HepG2 (cell line): ENCODE data around the gene SIGMAR1. TPM values are rescaled to one million over a fixed set of nuclear protein-coding genes. Genes with fewer than 3 reads are reported as not detected.

Experiments used
- NAIF1 ChIP-seq: sonication (generic); formaldehyde crosslinking; IDR thresholded peaks from 2 replicates; pipeline ENCODE4 v1.5.0; 2020; ENCODE audit warnings: mild to moderate bottlenecking, missing genetic modification reagents, borderline replicate concordance
- NR2F2 ChIP-seq: IDR thresholded peaks from 2 replicates; pipeline ENCODE4 v1.6.1; 2012; ENCODE audit warnings: low read depth, inconsistent platforms, borderline replicate concordance
- PPARG ChIP-seq: conservative IDR thresholded peaks from 2 replicates; pipeline ENCODE4 v1.6.1; 2016; ENCODE audit warnings: missing biosample characterization, missing genetic modification reagents
- RFXAP ChIP-seq: sonication (generic); formaldehyde crosslinking; IDR thresholded peaks from 2 replicates; pipeline ENCODE4 v1.4.0; 2020; ENCODE audit warnings: missing genetic modification reagents, borderline replicate concordance
- SALL2 ChIP-seq: sonication (generic); formaldehyde crosslinking; IDR thresholded peaks from 2 replicates; pipeline ENCODE4 v1.8.1; 2023; ENCODE audit warnings: mild to moderate bottlenecking, missing genetic modification reagents, inconsistent platforms
- TEAD3 ChIP-seq: optimal IDR thresholded peaks from 2 replicates; pipeline ENCODE3; 2016; ENCODE audit warnings: borderline replicate concordance
- ZNF556 ChIP-seq: sonication (generic); formaldehyde crosslinking; IDR thresholded peaks from 2 replicates; pipeline ENCODE4 v1.4.0; 2020; ENCODE audit warnings: mild to moderate bottlenecking, missing genetic modification reagents, borderline replicate concordance
- ZNF75D ChIP-seq: sonication (generic); formaldehyde crosslinking; IDR thresholded peaks from 2 replicates; pipeline ENCODE4 v1.8.1; 2023; ENCODE audit warnings: missing genetic modification reagents, mild to moderate bottlenecking, borderline replicate concordance
- polyA plus RNA-seq, 8 experiments: library from polyadenylated mRNA; depleted of rRNA in 3 of 8; stranded (reverse) in 7 of 8; unstranded in 1 of 8; fragments of >200 nt; fragmentation: Illumina TruSeq in 4 of 8; extraction: Trizol in 4 of 8; gene quantifications; 2 replicates each; pipeline versions ENCODE4 v1.2.1 to v1.2.3, GENCODE V29; 2011 to 2016; ENCODE audit warnings: low read depth in 4 of 8, missing spikeins in 1 of 8, mixed read lengths in 1 of 8; ENCODE audit not compliant: insufficient read depth in 1 of 8
- total RNA-seq, 5 experiments: library from RNA; depleted of rRNA; stranded (reverse); fragments of >200 nt; fragmentation: Illumina TruSeq; extraction: Trizol; gene quantifications; 2 replicates each; pipeline ENCODE4 v1.2.3, GENCODE V29; 2016; ENCODE audit warnings: low read depth in 1 of 5
- TF ChIP-seq, protein P1 (sequence below): sonication (generic); formaldehyde crosslinking; IDR thresholded peaks from 2 replicates; pipeline ENCODE4 v1.4.0; 2020; ENCODE audit warnings: missing genetic modification reagents, borderline replicate concordance
- TF ChIP-seq, protein P2 (sequence below): sonication (generic); formaldehyde crosslinking; IDR thresholded peaks from 2 replicates; pipeline ENCODE4 v1.5.1; 2020; ENCODE audit warnings: missing genetic modification reagents, mild to moderate bottlenecking, borderline replicate concordance
- TF ChIP-seq, protein P3 (sequence below): IDR thresholded peaks from 2 replicates; pipeline ENCODE4 v1.6.1; 2016; ENCODE audit warnings: mild to moderate bottlenecking
- TF ChIP-seq, protein P4 (sequence below): sonication (generic); formaldehyde crosslinking; IDR thresholded peaks from 2 replicates; pipeline ENCODE4 v1.4.0; 2020; ENCODE audit warnings: mild to moderate bottlenecking, missing genetic modification reagents
- TF ChIP-seq, protein P5 (sequence below): sonication (generic); formaldehyde crosslinking; IDR thresholded peaks from 2 replicates; pipeline ENCODE4 v1.4.0; 2020; ENCODE audit warnings: missing genetic modification reagents
- TF ChIP-seq, protein P6 (sequence below): sonication (generic); formaldehyde crosslinking; IDR thresholded peaks from 2 replicates; pipeline ENCODE4 v1.4.0; 2020; ENCODE audit warnings: missing genetic modification reagents

SIGMAR1 gene
- total and polyA plus RNA-seq, 2 of the 13 experiments (the other 11 are each of a cell fraction or from before 2014, with no cell fraction given), result 38.9 to 60.8 TPM

DNA sequence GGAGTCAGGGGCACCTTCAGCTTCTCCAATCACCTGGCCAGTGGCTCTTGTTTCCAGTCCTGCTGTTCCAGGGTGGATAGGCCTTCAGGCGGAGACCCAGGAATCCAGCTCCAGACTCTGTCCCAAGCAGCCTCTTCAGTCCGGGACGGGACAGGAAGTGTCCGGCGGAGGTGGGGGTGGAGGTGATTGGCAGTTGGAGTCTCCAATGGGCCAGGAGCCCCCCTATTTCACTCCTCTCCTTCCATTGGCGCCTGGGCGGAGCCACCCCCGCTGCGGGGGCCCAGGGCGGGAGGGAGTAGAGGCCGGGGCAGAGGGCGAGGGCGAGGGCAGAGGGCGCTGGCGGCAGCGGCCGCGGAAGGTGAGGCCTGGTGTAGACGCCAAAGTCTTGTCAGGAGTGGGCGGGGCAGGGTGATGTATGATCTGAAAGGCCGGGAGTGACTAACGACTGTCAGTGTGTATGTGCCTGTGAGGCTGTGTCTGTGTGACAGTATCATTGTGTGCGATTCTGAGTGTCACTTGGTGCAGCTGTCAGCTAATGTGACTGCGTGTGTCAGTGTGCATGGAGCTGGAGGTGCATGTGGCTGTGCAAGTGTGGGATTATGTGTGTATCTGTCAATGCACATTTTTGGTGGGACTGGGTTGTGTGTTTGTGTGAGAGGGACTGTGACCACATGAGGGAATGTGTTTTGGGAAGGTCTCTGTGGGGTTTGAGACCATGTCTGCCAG, 14.5 kb upstream of the SIGMAR1 start, which contains the start of gene IL11RA (continued):
- TF ChIP-seq, protein P1, sequence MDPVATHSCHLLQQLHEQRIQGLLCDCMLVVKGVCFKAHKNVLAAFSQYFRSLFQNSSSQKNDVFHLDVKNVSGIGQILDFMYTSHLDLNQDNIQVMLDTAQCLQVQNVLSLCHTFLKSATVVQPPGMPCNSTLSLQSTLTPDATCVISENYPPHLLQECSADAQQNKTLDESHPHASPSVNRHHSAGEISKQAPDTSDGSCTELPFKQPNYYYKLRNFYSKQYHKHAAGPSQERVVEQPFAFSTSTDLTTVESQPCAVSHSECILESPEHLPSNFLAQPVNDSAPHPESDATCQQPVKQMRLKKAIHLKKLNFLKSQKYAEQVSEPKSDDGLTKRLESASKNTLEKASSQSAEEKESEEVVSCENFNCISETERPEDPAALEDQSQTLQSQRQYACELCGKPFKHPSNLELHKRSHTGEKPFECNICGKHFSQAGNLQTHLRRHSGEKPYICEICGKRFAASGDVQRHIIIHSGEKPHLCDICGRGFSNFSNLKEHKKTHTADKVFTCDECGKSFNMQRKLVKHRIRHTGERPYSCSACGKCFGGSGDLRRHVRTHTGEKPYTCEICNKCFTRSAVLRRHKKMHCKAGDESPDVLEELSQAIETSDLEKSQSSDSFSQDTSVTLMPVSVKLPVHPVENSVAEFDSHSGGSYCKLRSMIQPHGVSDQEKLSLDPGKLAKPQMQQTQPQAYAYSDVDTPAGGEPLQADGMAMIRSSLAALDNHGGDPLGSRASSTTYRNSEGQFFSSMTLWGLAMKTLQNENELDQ (CRISPR knock-in tag), result no peak
- peak; percentile 10 for TF ChIP-seq TEAD3 (CRISPR knock-in tag)
- TF ChIP-seq, protein P2, sequence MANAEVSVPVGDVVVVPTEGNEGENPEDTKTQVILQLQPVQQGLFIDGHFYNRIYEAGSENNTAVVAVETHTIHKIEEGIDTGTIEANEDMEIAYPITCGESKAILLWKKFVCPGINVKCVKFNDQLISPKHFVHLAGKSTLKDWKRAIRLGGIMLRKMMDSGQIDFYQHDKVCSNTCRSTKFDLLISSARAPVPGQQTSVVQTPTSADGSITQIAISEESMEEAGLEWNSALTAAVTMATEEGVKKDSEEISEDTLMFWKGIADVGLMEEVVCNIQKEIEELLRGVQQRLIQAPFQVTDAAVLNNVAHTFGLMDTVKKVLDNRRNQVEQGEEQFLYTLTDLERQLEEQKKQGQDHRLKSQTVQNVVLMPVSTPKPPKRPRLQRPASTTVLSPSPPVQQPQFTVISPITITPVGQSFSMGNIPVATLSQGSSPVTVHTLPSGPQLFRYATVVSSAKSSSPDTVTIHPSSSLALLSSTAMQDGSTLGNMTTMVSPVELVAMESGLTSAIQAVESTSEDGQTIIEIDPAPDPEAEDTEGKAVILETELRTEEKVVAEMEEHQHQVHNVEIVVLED, result peak; percentile 59; the same call in 1 of the 2 replicates
- TF ChIP-seq, protein P3, sequence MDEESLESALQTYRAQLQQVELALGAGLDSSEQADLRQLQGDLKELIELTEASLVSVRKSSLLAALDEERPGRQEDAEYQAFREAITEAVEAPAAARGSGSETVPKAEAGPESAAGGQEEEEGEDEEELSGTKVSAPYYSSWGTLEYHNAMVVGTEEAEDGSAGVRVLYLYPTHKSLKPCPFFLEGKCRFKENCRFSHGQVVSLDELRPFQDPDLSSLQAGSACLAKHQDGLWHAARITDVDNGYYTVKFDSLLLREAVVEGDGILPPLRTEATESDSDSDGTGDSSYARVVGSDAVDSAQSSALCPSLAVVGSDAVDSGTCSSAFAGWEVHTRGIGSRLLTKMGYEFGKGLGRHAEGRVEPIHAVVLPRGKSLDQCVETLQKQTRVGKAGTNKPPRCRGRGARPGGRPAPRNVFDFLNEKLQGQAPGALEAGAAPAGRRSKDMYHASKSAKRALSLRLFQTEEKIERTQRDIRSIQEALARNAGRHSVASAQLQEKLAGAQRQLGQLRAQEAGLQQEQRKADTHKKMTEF, result peak; percentile 80
- TF ChIP-seq NR2F2, result peak; percentile 58; the same call in 1 of the 2 replicates
- TF ChIP-seq ZNF75D (CRISPR knock-in tag), result no peak
- TF ChIP-seq SALL2 (CRISPR knock-in tag), result peak; percentile 37; the same call in 1 of the 2 replicates
- TF ChIP-seq, protein P4, sequence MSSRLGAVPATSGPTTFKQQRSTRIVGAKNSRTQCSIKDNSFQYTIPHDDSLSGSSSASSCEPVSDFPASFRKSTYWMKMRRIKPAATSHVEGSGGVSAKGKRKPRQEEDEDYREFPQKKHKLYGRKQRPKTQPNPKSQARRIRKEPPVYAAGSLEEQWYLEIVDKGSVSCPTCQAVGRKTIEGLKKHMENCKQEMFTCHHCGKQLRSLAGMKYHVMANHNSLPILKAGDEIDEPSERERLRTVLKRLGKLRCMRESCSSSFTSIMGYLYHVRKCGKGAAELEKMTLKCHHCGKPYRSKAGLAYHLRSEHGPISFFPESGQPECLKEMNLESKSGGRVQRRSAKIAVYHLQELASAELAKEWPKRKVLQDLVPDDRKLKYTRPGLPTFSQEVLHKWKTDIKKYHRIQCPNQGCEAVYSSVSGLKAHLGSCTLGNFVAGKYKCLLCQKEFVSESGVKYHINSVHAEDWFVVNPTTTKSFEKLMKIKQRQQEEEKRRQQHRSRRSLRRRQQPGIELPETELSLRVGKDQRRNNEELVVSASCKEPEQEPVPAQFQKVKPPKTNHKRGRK (CRISPR knock-in tag), result no peak
- TF ChIP-seq ZNF556, result peak; percentile 32; the same call in 1 of the 2 replicates
- TF ChIP-seq, protein P5, sequence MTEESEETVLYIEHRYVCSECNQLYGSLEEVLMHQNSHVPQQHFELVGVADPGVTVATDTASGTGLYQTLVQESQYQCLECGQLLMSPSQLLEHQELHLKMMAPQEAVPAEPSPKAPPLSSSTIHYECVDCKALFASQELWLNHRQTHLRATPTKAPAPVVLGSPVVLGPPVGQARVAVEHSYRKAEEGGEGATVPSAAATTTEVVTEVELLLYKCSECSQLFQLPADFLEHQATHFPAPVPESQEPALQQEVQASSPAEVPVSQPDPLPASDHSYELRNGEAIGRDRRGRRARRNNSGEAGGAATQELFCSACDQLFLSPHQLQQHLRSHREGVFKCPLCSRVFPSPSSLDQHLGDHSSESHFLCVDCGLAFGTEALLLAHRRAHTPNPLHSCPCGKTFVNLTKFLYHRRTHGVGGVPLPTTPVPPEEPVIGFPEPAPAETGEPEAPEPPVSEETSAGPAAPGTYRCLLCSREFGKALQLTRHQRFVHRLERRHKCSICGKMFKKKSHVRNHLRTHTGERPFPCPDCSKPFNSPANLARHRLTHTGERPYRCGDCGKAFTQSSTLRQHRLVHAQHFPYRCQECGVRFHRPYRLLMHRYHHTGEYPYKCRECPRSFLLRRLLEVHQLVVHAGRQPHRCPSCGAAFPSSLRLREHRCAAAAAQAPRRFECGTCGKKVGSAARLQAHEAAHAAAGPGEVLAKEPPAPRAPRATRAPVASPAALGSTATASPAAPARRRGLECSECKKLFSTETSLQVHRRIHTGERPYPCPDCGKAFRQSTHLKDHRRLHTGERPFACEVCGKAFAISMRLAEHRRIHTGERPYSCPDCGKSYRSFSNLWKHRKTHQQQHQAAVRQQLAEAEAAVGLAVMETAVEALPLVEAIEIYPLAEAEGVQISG, result peak; percentile 71
- peak; percentile 66; the same call in 1 of the 2 replicates for TF ChIP-seq RFXAP (CRISPR knock-in tag)
- TF ChIP-seq, protein P6, sequence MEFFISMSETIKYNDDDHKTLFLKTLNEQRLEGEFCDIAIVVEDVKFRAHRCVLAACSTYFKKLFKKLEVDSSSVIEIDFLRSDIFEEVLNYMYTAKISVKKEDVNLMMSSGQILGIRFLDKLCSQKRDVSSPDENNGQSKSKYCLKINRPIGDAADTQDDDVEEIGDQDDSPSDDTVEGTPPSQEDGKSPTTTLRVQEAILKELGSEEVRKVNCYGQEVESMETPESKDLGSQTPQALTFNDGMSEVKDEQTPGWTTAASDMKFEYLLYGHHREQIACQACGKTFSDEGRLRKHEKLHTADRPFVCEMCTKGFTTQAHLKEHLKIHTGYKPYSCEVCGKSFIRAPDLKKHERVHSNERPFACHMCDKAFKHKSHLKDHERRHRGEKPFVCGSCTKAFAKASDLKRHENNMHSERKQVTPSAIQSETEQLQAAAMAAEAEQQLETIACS (CRISPR knock-in tag), result no peak
- TF ChIP-seq NAIF1 (CRISPR knock-in tag), result no peak
- peak; percentile 39 for TF ChIP-seq PPARG (CRISPR knock-in tag)
